ENCODE measurements around the gene ME1.

GRCh38 chr6:83193747-83194566, 236.9 kb downstream of the ME1 start:
- TF ChIP-seq ZNF639 (CRISPR knock-in tag; conservative IDR thresholded peaks at IDR 0.05 in 1 of 2, IDR thresholded peaks at IDR 0.05 in 1 of 2) (no peak), POLR2A (conservative IDR thresholded peaks at IDR 0.05) (no peak), MEIS2 (IDR thresholded peaks at IDR 0.05; ENCODE audit: partially characterized antibody) (no peak), HDGF (IDR thresholded peaks at IDR 0.05) (no peak), RAD21 (CRISPR knock-in tag; conservative IDR thresholded peaks at IDR 0.05 in 1 of 2, IDR thresholded peaks at IDR 0.05 in 1 of 2) (no peak), YY1 (IDR thresholded peaks at IDR 0.05; ENCODE audit: borderline replicate concordance in 1 of 3, control insufficient read depth in 1 of 3, extremely low read depth in 1 of 3, insufficient read depth in 3 of 3, insufficient read length in 1 of 3, insufficient replicate concordance in 2 of 3, low read depth in 1 of 3, low read length in 2 of 3) (no peak), BACH1 (tag; IDR thresholded peaks at IDR 0.05) (no peak)

Measured in K562 (cell line).